NCI-H748 (cell line): ENCODE measurements around the gene PARP9.
"Not testable (repeated sequence)": the region's sequence is repeated elsewhere in the genome, so short reads cannot be mapped to it uniquely, and the experiment has no call there.

Experiments
- DNase-seq: peaks from one replicate; lab custom pipeline; 2025; ENCODE audit not compliant: unreplicated experiment; lab: John Stamatoyannopoulos, UW

Gene PARP9

GRCh38 chr3:122523317-122523716 is 40.8 kb downstream of the PARP9 start:
- DNase-seq = no peak

GRCh38 chr3:122520861-122521260 is 43.2 kb downstream of the PARP9 start:
- DNase-seq = no peak

GRCh38 chr3:122519693-122520092 is 44.4 kb downstream of the PARP9 start:
- DNase-seq = no peak

GRCh38 chr3:122516846-122517360 is 47.2 kb downstream of the PARP9 start:
- no peak for DNase-seq

GRCh38 chr3:122515870-122516269 is 48.2 kb downstream of the PARP9 start:
- no peak for DNase-seq

- DNase-seq = no peak
Measured at GRCh38 chr3:122515020-122515468, 49.1 kb downstream of the PARP9 start.

GRCh38 chr3:122514123-122515019 is 49.7 kb downstream of the PARP9 start, which contains the start of gene KPNA1:
KPNA1 (minus strand) TSS chr3:122514939; CDS start chr3:122496565, 18,374 bp downstream.
- DNase-seq = peak; percentile 88

GRCh38 chr3:122513386-122514122 is 50.5 kb downstream of the PARP9 start:
- DNase-seq = no peak

GRCh38 chr3:122512284-122512683 is 51.8 kb downstream of the PARP9 start:
- no peak for DNase-seq

GRCh38 chr3:122510878-122511535 is 53.1 kb downstream of the PARP9 start:
- DNase-seq = no peak

GRCh38 chr3:122508944-122509343 is 55.2 kb downstream of the PARP9 start:
- not testable (repeated sequence) for DNase-seq

- no peak for DNase-seq
Measured at GRCh38 chr3:122508135-122508914, 55.8 kb downstream of the PARP9 start.

GRCh38 chr3:122506450-122506849 is 57.6 kb downstream of the PARP9 start:
- no peak for DNase-seq

- DNase-seq = no peak
Measured at GRCh38 chr3:122505676-122506075, 58.4 kb downstream of the PARP9 start.

- no peak for DNase-seq
Measured at GRCh38 chr3:122502941-122503340, 61.2 kb downstream of the PARP9 start.

GRCh38 chr3:122502139-122502538 is 62.0 kb downstream of the PARP9 start:
- no peak for DNase-seq

GRCh38 chr3:122500964-122501363 is 63.1 kb downstream of the PARP9 start:
- not testable (repeated sequence) for DNase-seq

GRCh38 chr3:122498152-122498551 is 65.9 kb downstream of the PARP9 start:
- DNase-seq = no peak

GRCh38 chr3:122497425-122497824 is 66.7 kb downstream of the PARP9 start:
- DNase-seq = no peak

GRCh38 chr3:122496508-122496907 is 67.6 kb downstream of the PARP9 start:
- DNase-seq = no peak
